GM21390 (cell line): ENCODE measurements around the gene WFS1.

Source experiments
- ATAC-seq: cut with Tn5 transposase; IDR thresholded peaks from one replicate; pipeline ENCODE4 v1.9.1; 2021; ENCODE audit not compliant: unreplicated experiment

WFS1 gene

GRCh38 chr4:6258026-6258360, 11.7 kb upstream of the WFS1 start:
- no peak for ATAC-seq

- ATAC-seq: no peak
Observed at GRCh38 chr4:6258741-6259140, 10.9 kb upstream of the WFS1 start.

GRCh38 chr4:6259886-6260285, 9.8 kb upstream of the WFS1 start:
- ATAC-seq: no peak

- ATAC-seq: no peak
Observed at GRCh38 chr4:6262176-6262575, 7.5 kb upstream of the WFS1 start.

- ATAC-seq: no peak
Observed at GRCh38 chr4:6262847-6263487, 6.7 kb upstream of the WFS1 start.

- no peak for ATAC-seq
Observed at GRCh38 chr4:6263526-6264224, 6.0 kb upstream of the WFS1 start.

- ATAC-seq: no peak
Observed at GRCh38 chr4:6264225-6264540, 5.5 kb upstream of the WFS1 start.

GRCh38 chr4:6265546-6265945, 4.1 kb upstream of the WFS1 start:
- ATAC-seq: no peak

GRCh38 chr4:6267573-6267972, 2.1 kb upstream of the WFS1 start:
- no peak for ATAC-seq

GRCh38 chr4:6268650-6269615, 717 bp upstream of the WFS1 start:
- ATAC-seq: peak; percentile 17

GRCh38 chr4:6270636-6271121, 1.0 kb downstream of the WFS1 start:
- no peak for ATAC-seq

GRCh38 chr4:6271206-6271605, 1.6 kb downstream of the WFS1 start:
- no peak for ATAC-seq

- no peak for ATAC-seq
Observed at GRCh38 chr4:6271701-6272465, 2.2 kb downstream of the WFS1 start.

- no peak for ATAC-seq
Observed at GRCh38 chr4:6272863-6273660, 3.4 kb downstream of the WFS1 start.

- no peak for ATAC-seq
Observed at GRCh38 chr4:6273661-6273990, 4.0 kb downstream of the WFS1 start.

GRCh38 chr4:6275351-6275750, 5.7 kb downstream of the WFS1 start:
- no peak for ATAC-seq

- no peak for ATAC-seq
Observed at GRCh38 chr4:6275898-6276806, 6.5 kb downstream of the WFS1 start.

GRCh38 chr4:6277139-6277802, 7.6 kb downstream of the WFS1 start:
- ATAC-seq: no peak
